Measurements from ENCODE around the gene ZBTB20.

Gene ZBTB20

GRCh38 chr3:114858329-114858728 lies 288.8 kb downstream of the ZBTB20 start:
- TF ChIP-seq TAF1 (IDR thresholded peaks at IDR 0.05; ENCODE audit: borderline replicate concordance, insufficient read depth, low read length) (no peak), POLR2AphosphoS5 (IDR thresholded peaks at IDR 0.05; ENCODE audit: low read depth, low read length) (no peak), SIN3A (IDR thresholded peaks at IDR 0.05; ENCODE audit: borderline replicate concordance, insufficient read depth, low read length) (no peak), FOXP2 (optimal IDR thresholded peaks at IDR 0.05; ENCODE audit: borderline replicate concordance, extremely low read depth, extremely low read length, insufficient read depth) (no peak)
- TF ChIP-seq, protein P1, sequence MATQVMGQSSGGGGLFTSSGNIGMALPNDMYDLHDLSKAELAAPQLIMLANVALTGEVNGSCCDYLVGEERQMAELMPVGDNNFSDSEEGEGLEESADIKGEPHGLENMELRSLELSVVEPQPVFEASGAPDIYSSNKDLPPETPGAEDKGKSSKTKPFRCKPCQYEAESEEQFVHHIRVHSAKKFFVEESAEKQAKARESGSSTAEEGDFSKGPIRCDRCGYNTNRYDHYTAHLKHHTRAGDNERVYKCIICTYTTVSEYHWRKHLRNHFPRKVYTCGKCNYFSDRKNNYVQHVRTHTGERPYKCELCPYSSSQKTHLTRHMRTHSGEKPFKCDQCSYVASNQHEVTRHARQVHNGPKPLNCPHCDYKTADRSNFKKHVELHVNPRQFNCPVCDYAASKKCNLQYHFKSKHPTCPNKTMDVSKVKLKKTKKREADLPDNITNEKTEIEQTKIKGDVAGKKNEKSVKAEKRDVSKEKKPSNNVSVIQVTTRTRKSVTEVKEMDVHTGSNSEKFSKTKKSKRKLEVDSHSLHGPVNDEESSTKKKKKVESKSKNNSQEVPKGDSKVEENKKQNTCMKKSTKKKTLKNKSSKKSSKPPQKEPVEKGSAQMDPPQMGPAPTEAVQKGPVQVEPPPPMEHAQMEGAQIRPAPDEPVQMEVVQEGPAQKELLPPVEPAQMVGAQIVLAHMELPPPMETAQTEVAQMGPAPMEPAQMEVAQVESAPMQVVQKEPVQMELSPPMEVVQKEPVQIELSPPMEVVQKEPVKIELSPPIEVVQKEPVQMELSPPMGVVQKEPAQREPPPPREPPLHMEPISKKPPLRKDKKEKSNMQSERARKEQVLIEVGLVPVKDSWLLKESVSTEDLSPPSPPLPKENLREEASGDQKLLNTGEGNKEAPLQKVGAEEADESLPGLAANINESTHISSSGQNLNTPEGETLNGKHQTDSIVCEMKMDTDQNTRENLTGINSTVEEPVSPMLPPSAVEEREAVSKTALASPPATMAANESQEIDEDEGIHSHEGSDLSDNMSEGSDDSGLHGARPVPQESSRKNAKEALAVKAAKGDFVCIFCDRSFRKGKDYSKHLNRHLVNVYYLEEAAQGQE (IDR thresholded peaks at IDR 0.05; ENCODE audit: insufficient read depth in 1 of 2, low read depth in 2 of 2, low read length in 2 of 2) = no peak

- TF ChIP-seq FOXP2 (optimal IDR thresholded peaks at IDR 0.05; ENCODE audit: borderline replicate concordance, extremely low read depth, extremely low read length, insufficient read depth) (no peak), POLR2AphosphoS5 (IDR thresholded peaks at IDR 0.05; ENCODE audit: low read depth, low read length) (no peak), TAF1 (IDR thresholded peaks at IDR 0.05; ENCODE audit: borderline replicate concordance, insufficient read depth, low read length) (no peak), SIN3A (IDR thresholded peaks at IDR 0.05; ENCODE audit: borderline replicate concordance, insufficient read depth, low read length) (no peak)
- TF ChIP-seq, protein P1 (IDR thresholded peaks at IDR 0.05; ENCODE audit: insufficient read depth in 1 of 2, low read depth in 2 of 2, low read length in 2 of 2) = no peak
Measured at GRCh38 chr3:114857299-114857701, 289.8 kb downstream of the ZBTB20 start.

DNA sequence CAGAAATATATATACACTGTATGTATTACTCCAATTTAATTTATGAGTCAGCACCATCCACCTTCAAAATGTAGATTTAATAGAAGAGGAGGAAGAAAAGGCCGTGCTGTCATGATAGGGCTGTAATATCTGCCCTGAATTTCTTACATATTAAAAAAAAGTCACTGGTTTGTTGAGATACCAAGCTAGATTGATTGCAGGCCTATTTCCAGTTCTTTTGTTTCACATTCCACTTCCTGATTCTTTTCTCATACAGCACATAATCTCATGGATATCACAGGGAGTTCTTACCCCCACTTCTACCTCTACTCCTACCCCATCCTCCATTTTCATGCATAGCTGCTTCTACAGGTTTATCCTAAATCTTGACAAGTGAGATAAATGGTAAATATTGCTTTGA lies 290.3 kb downstream of the ZBTB20 start:
- no peak for TF ChIP-seq POLR2AphosphoS5 (IDR thresholded peaks at IDR 0.05; ENCODE audit: low read depth, low read length)

DNA sequence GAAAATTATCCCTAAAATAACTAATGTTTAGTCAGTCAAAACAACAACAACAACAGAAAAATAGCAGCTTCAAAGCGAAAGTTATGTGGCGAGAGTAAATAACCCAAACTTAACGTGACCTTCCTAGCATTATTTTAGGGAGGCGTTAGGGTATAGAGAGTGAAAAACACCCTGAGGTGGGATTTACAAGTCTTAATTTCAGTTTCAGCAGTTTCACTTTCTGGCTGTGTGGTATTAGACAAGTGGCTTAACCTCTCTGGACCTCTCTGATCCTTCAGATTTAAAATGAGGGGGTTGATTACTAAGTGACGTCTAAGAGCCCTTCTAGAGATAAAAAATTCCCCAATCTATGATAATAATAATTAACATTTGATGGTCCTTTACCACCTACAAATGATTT lies 291.2 kb downstream of the ZBTB20 start:
- TF ChIP-seq, protein P1 (IDR thresholded peaks at IDR 0.05; ENCODE audit: insufficient read depth in 1 of 2, low read depth in 2 of 2, low read length in 2 of 2) = no peak
- TF ChIP-seq TAF1 (IDR thresholded peaks at IDR 0.05; ENCODE audit: borderline replicate concordance, insufficient read depth, low read length) = no peak
- TF ChIP-seq FOXP2 (optimal IDR thresholded peaks at IDR 0.05; ENCODE audit: borderline replicate concordance, extremely low read depth, extremely low read length, insufficient read depth) = no peak
- no peak for TF ChIP-seq POLR2AphosphoS5 (IDR thresholded peaks at IDR 0.05; ENCODE audit: low read depth, low read length)
- no peak for TF ChIP-seq SIN3A (IDR thresholded peaks at IDR 0.05; ENCODE audit: borderline replicate concordance, insufficient read depth, low read length)

GRCh38 chr3:114852966-114853365 lies 294.1 kb downstream of the ZBTB20 start:
- TF ChIP-seq TAF1 (IDR thresholded peaks at IDR 0.05; ENCODE audit: borderline replicate concordance, insufficient read depth, low read length) (no peak), POLR2AphosphoS5 (IDR thresholded peaks at IDR 0.05; ENCODE audit: low read depth, low read length) (no peak), FOXP2 (optimal IDR thresholded peaks at IDR 0.05; ENCODE audit: borderline replicate concordance, extremely low read depth, extremely low read length, insufficient read depth) (no peak), SIN3A (IDR thresholded peaks at IDR 0.05; ENCODE audit: borderline replicate concordance, insufficient read depth, low read length) (no peak)
- TF ChIP-seq, protein P1 (IDR thresholded peaks at IDR 0.05; ENCODE audit: insufficient read depth in 1 of 2, low read depth in 2 of 2, low read length in 2 of 2) = no peak
